DND-41 (cell line): Measurements from ENCODE around the gene NSUN2.

ENCODE experiments used
- ATAC-seq: fragments of 200-7000 bp; cut with Tn5 transposase; 3 replicates; pipeline ENCODE4 v1.9.1; 2021; ENCODE audit warnings: low read depth; ENCODE audit not compliant: insufficient read depth
- DNase-seq: peaks from one replicate; pipeline ENCODE4 v3.0.0-alpha.2; 2020
- H2AFZ ChIP-seq: 2 replicates; pipeline ENCODE4 v1.6.0; 2012; ENCODE audit warnings: low read depth, low read length
- H3K27ac ChIP-seq: 2 replicates; pipeline ENCODE4 v1.5.1; 2012; ENCODE audit warnings: low read length, inconsistent platforms
- H3K27me3 ChIP-seq: fragments of 200-600 bp; sonication (generic); 2 replicates; pipeline ENCODE4 v1.6.0; 2012; ENCODE audit warnings: low read length, mild to moderate bottlenecking, inconsistent platforms; ENCODE audit not compliant: insufficient read depth, poor library complexity
- H3K36me3 ChIP-seq: 2 replicates; pipeline ENCODE4 v1.5.1; 2012; ENCODE audit warnings: low read length, inconsistent platforms; ENCODE audit not compliant: insufficient read depth
- H3K4me1 ChIP-seq: 2 replicates; pipeline ENCODE4 v1.5.1; 2012; ENCODE audit warnings: mild to moderate bottlenecking, low read length; ENCODE audit not compliant: insufficient read depth
- H3K4me2 ChIP-seq: 2 replicates; pipeline ENCODE4 v1.6.0; 2012; ENCODE audit warnings: mild to moderate bottlenecking, moderate library complexity, low read length, inconsistent platforms; ENCODE audit not compliant: insufficient read depth
- H3K4me3 ChIP-seq, 2 experiments: fragments of 200-600 bp in 1 of 2; shearing (Covaris generic) in 1 of 2; 2 replicates each; pipeline ENCODE4 v1.5.1; 2012 to 2016; ENCODE audit warnings: inconsistent platforms in 2 of 2, low read length in 2 of 2, mild to moderate bottlenecking in 2 of 2, low read depth in 1 of 2, moderate library complexity in 1 of 2
- H3K79me2 ChIP-seq: 2 replicates; pipeline ENCODE4 v1.6.0; 2012; ENCODE audit warnings: low read length, inconsistent platforms; ENCODE audit not compliant: insufficient read depth
- H3K9ac ChIP-seq: 2 replicates; pipeline ENCODE4 v1.6.0; 2012; ENCODE audit warnings: low read depth, mild to moderate bottlenecking, inconsistent platforms, low read length, moderate library complexity
- H3K9me3 ChIP-seq: 2 replicates; pipeline ENCODE4 v1.5.1; 2012; ENCODE audit warnings: low read length, moderate library complexity, mild to moderate bottlenecking, inconsistent platforms; ENCODE audit not compliant: insufficient read depth, severe bottlenecking
- H4K20me1 ChIP-seq: 2 replicates; pipeline ENCODE4 v1.6.0; 2012; ENCODE audit warnings: low read length; ENCODE audit not compliant: insufficient read depth
- CTCF ChIP-seq: IDR thresholded peaks from 2 replicates; pipeline ENCODE4 v1.5.1; 2012; ENCODE audit warnings: borderline replicate concordance, low read length, moderate library complexity, mild to moderate bottlenecking; ENCODE audit not compliant: poor library complexity, severe bottlenecking; ENCODE audit errors: extremely low read depth
- EZH2 ChIP-seq: IDR thresholded peaks from 3 replicates; pipeline ENCODE4 v1.6.1; 2012; ENCODE audit warnings: borderline replicate concordance, low read depth, mild to moderate bottlenecking, moderate library complexity, low read length, inconsistent platforms; ENCODE audit not compliant: severe bottlenecking

NSUN2 gene

GRCh38 chr5:6596388-6596787 is 36.5 kb downstream of the NSUN2 start:
- Histone ChIP-seq H3K27ac (no peak overlapping the region), H3K4me1 (no peaks in the 10 kb centered on the region), H3K4me2 (no peak overlapping the region), H3K9me3 (no peaks in the 10 kb centered on the region), H2AFZ (no peak overlapping the region), H4K20me1 (peaks cover 7% of the 10 kb centered on the region; the same call in 1 of the 2 replicates), H3K9ac (no peak overlapping the region), H3K4me3 (no peak overlapping the region), H3K79me2 (no peaks in the 10 kb centered on the region), H3K27me3 (no peaks in the 10 kb centered on the region), H3K36me3 (peaks cover 39% of the 10 kb centered on the region)
- DNase-seq (no peak), ATAC-seq (no peak)
- TF ChIP-seq EZH2 (no peak), CTCF (no peak)

- H3K27ac ChIP-seq: no peak overlapping the region
- H3K9me3 ChIP-seq: no peaks in the 10 kb centered on the region
- no peaks in the 10 kb centered on the region for H3K27me3 ChIP-seq
- H3K9ac ChIP-seq: no peak overlapping the region
- ATAC-seq (no peak), DNase-seq (no peak)
- no peaks in the 10 kb centered on the region for H3K4me1 ChIP-seq
- no peaks in the 10 kb centered on the region for H3K79me2 ChIP-seq
- H3K4me3 ChIP-seq: no peak overlapping the region
- TF ChIP-seq CTCF (no peak), EZH2 (no peak)
- H4K20me1 ChIP-seq: peaks cover 1% of the 10 kb centered on the region; the same call in 1 of the 2 replicates
- H2AFZ ChIP-seq: no peak overlapping the region
- H3K4me2 ChIP-seq: no peak overlapping the region
- peaks cover 30% of the 10 kb centered on the region for H3K36me3 ChIP-seq
Measured at GRCh38 chr5:6595405-6595804, 37.4 kb downstream of the NSUN2 start.

GRCh38 chr5:6594066-6594465 is 38.8 kb downstream of the NSUN2 start:
- ATAC-seq: no peak
- H3K4me1 ChIP-seq: no peaks in the 10 kb centered on the region
- H3K4me3 ChIP-seq: no peak overlapping the region
- H4K20me1 ChIP-seq: no peaks in the 10 kb centered on the region
- no peak overlapping the region for H3K27ac ChIP-seq
- DNase-seq: no peak
- H3K4me2 ChIP-seq: no peak overlapping the region
- no peak overlapping the region for H3K9ac ChIP-seq
- H3K36me3 ChIP-seq: peaks cover 19% of the 10 kb centered on the region
- no peaks in the 10 kb centered on the region for H3K27me3 ChIP-seq
- no peak overlapping the region for H2AFZ ChIP-seq
- no peak for TF ChIP-seq EZH2
- TF ChIP-seq CTCF: no peak
- no peaks in the 10 kb centered on the region for H3K9me3 ChIP-seq
- H3K79me2 ChIP-seq: no peaks in the 10 kb centered on the region
